Activated CD8-positive, alpha-beta T cell treated with anti-CD3 and anti-CD28 coated beads for 36 hours (primary cell): Measurements from ENCODE around the gene DLG2. TPM values are rescaled to one million over a fixed set of nuclear protein-coding genes. Genes with fewer than 3 reads are reported as not detected.
"Not testable (repeated sequence)": the region's sequence is repeated elsewhere in the genome, so short reads cannot be mapped to it uniquely, and the experiment has no call there.

ENCODE experiments used
- ATAC-seq: fragments of 200-7000 bp; cut with Tn5 transposase; one replicate; pipeline ENCODE4 v1.10.0; 2021; ENCODE audit warnings: mild to moderate bottlenecking, moderate library complexity
- CTCF ChIA-PET: fragments of 350-600 bp; sonication (Branson Sonifier 250); formaldehyde crosslinking; loops from one replicate; lab custom pipeline; 2021; ENCODE audit warnings: antibody characterized with exemption; lab: Charles Lee
- POLR2A ChIA-PET: fragments of 350-600 bp; sonication (Branson Sonifier 250); formaldehyde crosslinking; loops from one replicate; lab custom pipeline; 2021; ENCODE audit warnings: antibody characterized with exemption; lab: Charles Lee
- DNase-seq: peaks from one replicate; pipeline ENCODE4 v3.0.0-alpha.2; 2020
- H3K27ac Mint-ChIP-seq: one replicate; pipeline ENCODE4 v1.8.0; 2021; ENCODE audit warnings: mild to moderate bottlenecking, mixed read lengths
- H3K27me3 Mint-ChIP-seq: one replicate; pipeline ENCODE4 v1.8.0; 2021; ENCODE audit warnings: mixed read lengths
- H3K36me3 Mint-ChIP-seq: one replicate; pipeline ENCODE4 v1.8.0; 2021; ENCODE audit warnings: low read depth, mixed read lengths
- H3K4me1 Mint-ChIP-seq: one replicate; pipeline ENCODE4 v1.8.0; 2021; ENCODE audit warnings: low read depth, mixed read lengths
- H3K4me3 Mint-ChIP-seq: one replicate; pipeline ENCODE4 v1.8.0; 2021; ENCODE audit warnings: mild to moderate bottlenecking, moderate library complexity, mixed read lengths
- H3K9me3 Mint-ChIP-seq: one replicate; pipeline ENCODE4 v1.8.0; 2021; ENCODE audit warnings: mixed read lengths
- CTCF ChIP-seq: fragments of 200-600 bp; IDR thresholded peaks from one replicate; pipeline ENCODE4 v1.8.0; 2022; ENCODE audit warnings: antibody characterized with exemption, mild to moderate bottlenecking
- intact Hi-C: fragments of 100-400 bp; cut with micrococcal nuclease; formaldehyde crosslinking; loops from one replicate; pipeline ENCODE4 v1.10.0; 2022
- total RNA-seq, 2 experiments: library from RNA; stranded (reverse); gene quantifications; one replicate each; pipeline ENCODE4 v1.2.3, GENCODE V29; 2021

Gene DLG2
- total RNA-seq, 2 experiments from 2014 or later = 2.2 to 2.6 TPM

DNA sequence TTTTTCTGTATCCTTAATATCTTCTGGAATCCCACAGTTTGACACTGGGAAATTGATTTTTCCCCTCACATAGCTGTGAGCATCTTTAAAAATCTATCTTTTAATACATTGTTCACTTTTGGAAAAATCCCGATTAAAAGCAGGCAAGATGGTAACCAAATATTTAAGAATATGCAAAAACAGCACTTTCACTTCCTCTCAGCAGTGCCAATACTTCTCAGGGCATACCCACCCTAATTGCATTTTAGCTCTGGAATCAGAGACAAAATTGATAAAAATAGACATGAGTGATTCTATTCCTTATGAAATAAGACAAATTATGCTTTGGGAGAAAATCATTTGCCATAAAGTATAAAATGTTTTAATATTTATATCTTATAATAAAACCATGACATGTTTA, 2172.5 kb downstream of the DLG2 start:
- Mint-ChIP-seq H3K9me3 (no peaks in the 10 kb centered on the region), H3K4me1 (no peaks in the 10 kb centered on the region), H3K27ac (no peak overlapping the region), H3K27me3 (no peaks in the 10 kb centered on the region), H3K4me3 (no peak overlapping the region), H3K36me3 (no peaks in the 10 kb centered on the region)
- ChIA-PET POLR2A (no interaction called here), CTCF (no interaction called here)
- no peak for TF ChIP-seq CTCF
- DNase-seq = no peak
- no peak for ATAC-seq
- intact Hi-C loops = no loop called here

DNA sequence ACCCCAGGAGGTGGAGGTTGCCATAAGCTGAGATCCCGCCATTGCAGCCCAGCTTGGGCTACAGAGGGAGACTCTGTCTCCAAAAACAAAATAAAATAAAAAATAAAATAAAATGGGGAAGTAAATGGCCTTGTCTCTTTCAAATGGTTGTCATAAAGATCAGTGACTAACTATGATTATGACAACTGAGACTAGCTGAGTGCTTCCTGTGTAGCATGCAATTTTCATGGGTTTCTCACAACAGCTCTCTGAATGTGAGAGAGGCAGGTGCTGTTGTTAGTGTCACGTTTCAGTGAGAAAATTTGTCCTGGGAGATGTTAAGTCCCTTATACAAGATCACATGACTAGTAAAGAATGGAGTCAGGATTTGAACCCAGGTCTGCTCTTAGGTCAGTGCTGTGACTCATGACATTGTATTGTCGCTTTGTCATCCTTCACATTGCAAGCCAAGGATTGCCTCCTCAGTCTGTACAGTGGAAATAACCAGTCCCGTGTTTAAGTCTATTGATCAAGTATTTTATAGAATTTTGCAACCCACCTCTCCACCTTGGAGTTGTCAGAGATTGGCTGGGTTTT, 2177.7 kb downstream of the DLG2 start:
- H3K9me3 Mint-ChIP-seq = no peaks in the 10 kb centered on the region
- H3K36me3 Mint-ChIP-seq = no peaks in the 10 kb centered on the region
- no peak for ATAC-seq
- H3K27ac Mint-ChIP-seq = no peak overlapping the region
- no peak for TF ChIP-seq CTCF
- ChIA-PET CTCF (no interaction called here), POLR2A (no interaction called here)
- intact Hi-C loops = no loop called here
- no peaks in the 10 kb centered on the region for H3K27me3 Mint-ChIP-seq
- no peak overlapping the region for H3K4me3 Mint-ChIP-seq
- H3K4me1 Mint-ChIP-seq = no peaks in the 10 kb centered on the region
- DNase-seq = no peak

DNA sequence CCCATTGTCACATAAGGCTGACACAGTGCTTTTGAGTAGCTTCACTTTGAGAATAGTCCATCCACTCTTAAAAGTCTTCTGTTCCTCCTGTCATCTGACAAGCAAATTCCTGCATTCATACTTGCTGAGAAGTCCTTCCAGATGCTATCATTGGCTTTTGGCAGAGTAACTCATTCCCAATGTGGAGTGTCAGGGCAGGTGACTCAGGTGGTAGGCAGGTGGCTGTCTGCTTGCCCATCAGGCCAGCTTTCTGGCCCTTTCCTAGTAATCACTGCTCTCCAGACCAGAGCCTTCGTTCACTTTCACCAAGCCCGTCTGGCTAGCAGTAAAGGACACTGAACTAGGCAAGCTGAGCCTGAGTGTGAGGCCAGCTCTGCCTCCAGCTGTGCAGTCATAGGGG, 2178.5 kb downstream of the DLG2 start:
- no peaks in the 10 kb centered on the region for H3K36me3 Mint-ChIP-seq
- H3K4me3 Mint-ChIP-seq = no peak overlapping the region
- POLR2A ChIA-PET = no interaction called here

GRCh38 chr11:83443880-83444279, 2183.3 kb downstream of the DLG2 start:
- H3K27me3 Mint-ChIP-seq, intact Hi-C loops, ATAC-seq, H3K36me3 Mint-ChIP-seq, DNase-seq, CTCF ChIA-PET, H3K27ac Mint-ChIP-seq, H3K9me3 Mint-ChIP-seq, H3K4me1 Mint-ChIP-seq, H3K4me3 Mint-ChIP-seq: not testable (repeated sequence)
- POLR2A ChIA-PET = interaction anchor here (0.6 kb wide), 1 partner anchor 1962 kb away, joined by 3 read pairs; no protein-coding TSS in a partner anchor

More for the DNA sequence above, 2178.5 kb downstream of the DLG2 start:
- no peak for ATAC-seq
- H3K27ac Mint-ChIP-seq = no peak overlapping the region
- CTCF ChIA-PET = no interaction called here
- no peaks in the 10 kb centered on the region for H3K4me1 Mint-ChIP-seq
- no peak for DNase-seq
- no peaks in the 10 kb centered on the region for H3K27me3 Mint-ChIP-seq
- no peaks in the 10 kb centered on the region for H3K9me3 Mint-ChIP-seq
- no peak for TF ChIP-seq CTCF
- intact Hi-C loops = no loop called here

GRCh38 chr11:83441601-83442000, 2185.5 kb downstream of the DLG2 start:
- Mint-ChIP-seq H3K27me3 (peaks cover 3% of the 10 kb centered on the region), H3K4me1 (no peaks in the 10 kb centered on the region), H3K9me3 (no peaks in the 10 kb centered on the region), H3K4me3 (no peak overlapping the region), H3K36me3 (no peaks in the 10 kb centered on the region), H3K27ac (no peak overlapping the region)
- ATAC-seq (no peak), DNase-seq (no peak)
- POLR2A ChIA-PET = no interaction called here
- CTCF ChIA-PET = no interaction called here
- intact Hi-C loops = no loop called here
- TF ChIP-seq CTCF = no peak
